ENCODE measurements around the gene PARD3B.

GRCh38 chr2:204507636-204508035 lies 37.6 kb upstream of the PARD3B start:
- TF ChIP-seq SUZ12 (IDR thresholded peaks at IDR 0.05; ENCODE audit: extremely low read depth, insufficient read depth, insufficient read length) (no peak), YY1 (IDR thresholded peaks at IDR 0.05; ENCODE audit: insufficient read depth, insufficient read length) (no peak), ZNF274 (IDR thresholded peaks at IDR 0.05; ENCODE audit: low read depth, low read length) (no peak)

All from NT2/D1 (cell line).